SJCRH30 (cell line): ENCODE data around the gene NT5C2. TPM values are rescaled to one million over a fixed set of nuclear protein-coding genes. Genes with fewer than 3 reads are reported as not detected.
A peak's percentile ranks its signal among the peaks of the same experiment; 100 is the strongest.
"Not testable (repeated sequence)": the region's sequence is repeated elsewhere in the genome, so short reads cannot be mapped to it uniquely, and the experiment has no call there.

Experiments
- DNase-seq, 2 experiments: peaks; one replicate each; pipeline ENCODE4 v3.0.0-alpha.2; 2015 to 2020
- H3K27ac ChIP-seq: fragments of 250-450 bp; sonication (Bioruptor Pico); 2 replicates; pipeline ENCODE4 v1.5.1; 2020; ENCODE audit warnings: mild to moderate bottlenecking, moderate library complexity
- H3K27me3 ChIP-seq: fragments of 250-450 bp; sonication (Bioruptor Pico); 2 replicates; pipeline ENCODE4 v1.5.1; 2020; ENCODE audit warnings: mild to moderate bottlenecking, moderate library complexity
- H3K36me3 ChIP-seq: fragments of 250-450 bp; sonication (Bioruptor Pico); 2 replicates; pipeline ENCODE4 v1.5.1; 2020; ENCODE audit warnings: mild to moderate bottlenecking, moderate library complexity
- H3K4me1 ChIP-seq: fragments of 250-450 bp; sonication (Bioruptor Pico); 2 replicates; pipeline ENCODE4 v1.5.1; 2020; ENCODE audit warnings: mild to moderate bottlenecking, moderate library complexity
- H3K4me3 ChIP-seq: fragments of 250-450 bp; sonication (Bioruptor Pico); 2 replicates; pipeline ENCODE4 v1.5.1; 2020; ENCODE audit warnings: mild to moderate bottlenecking, moderate library complexity
- H3K9me3 ChIP-seq: fragments of 250-450 bp; sonication (Bioruptor Pico); replicated peaks from 2 replicates; pipeline ENCODE4 v1.5.1; 2020; ENCODE audit warnings: mild to moderate bottlenecking, moderate library complexity
- total RNA-seq: library from RNA; depleted of rRNA; stranded (reverse); fragments of >200 nt; shearing (Covaris generic); gene quantifications from 2 replicates; pipeline ENCODE4 v1.2.3, GENCODE V29; 2014

The NT5C2 gene
- total RNA-seq, 1 experiment from 2014 or later: 77.0 TPM

DNA sequence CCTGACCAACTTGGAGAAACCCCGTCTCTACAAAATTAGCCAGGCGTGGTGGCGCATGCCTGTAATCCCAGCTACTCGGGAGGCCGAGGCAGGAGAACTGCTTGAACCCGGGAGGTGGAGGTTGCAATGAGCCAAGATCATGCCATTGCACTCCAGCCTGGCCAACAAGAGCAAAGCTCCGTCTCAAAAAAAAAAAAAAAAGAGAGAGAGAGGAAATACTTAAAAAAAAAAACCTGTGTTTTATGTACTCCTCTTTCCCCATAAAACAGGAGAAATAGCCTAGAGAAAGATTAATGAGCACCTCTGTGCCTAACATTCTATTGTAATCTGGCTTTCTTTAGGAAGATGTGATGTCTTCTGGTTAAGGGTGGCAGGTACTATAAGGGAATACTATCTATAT, 1.9 kb downstream of the NT5C2 start:
- not testable (repeated sequence) for DNase-seq, H3K36me3 ChIP-seq, H3K27ac ChIP-seq, H3K4me3 ChIP-seq, H3K27me3 ChIP-seq, H3K9me3 ChIP-seq
- peaks cover 13% of the 10 kb centered on the region; the same call in 1 of the 2 replicates for H3K4me1 ChIP-seq

DNA sequence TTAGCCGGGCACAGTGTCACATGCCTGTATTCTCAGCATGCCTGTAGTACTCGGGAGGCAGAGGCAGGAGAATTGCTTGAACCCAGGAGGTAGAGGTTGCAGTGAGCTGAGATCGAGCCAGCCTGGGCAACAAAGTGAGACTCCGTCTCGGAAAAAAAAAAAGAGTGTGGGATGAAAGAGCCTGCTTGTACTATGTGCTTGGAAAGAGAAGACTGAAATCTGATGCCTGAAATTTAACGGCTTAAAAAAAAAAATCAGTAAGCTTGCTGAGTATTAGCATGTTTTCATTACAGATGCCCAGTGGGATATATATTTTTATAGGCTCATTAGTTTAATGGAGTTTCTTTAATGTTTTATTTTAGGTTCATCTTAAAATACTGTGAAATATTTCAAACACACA, 4.2 kb downstream of the NT5C2 start:
- DNase-seq: peak in 1 of 2 experiments; percentile 45
- Histone ChIP-seq H3K27me3 (no peaks in the 10 kb centered on the region), H3K4me1 (peaks cover 17% of the 10 kb centered on the region; the same call in 1 of the 2 replicates), H3K27ac (no peak overlapping the region), H3K9me3 (no peaks in the 10 kb centered on the region), H3K36me3 (peaks cover 4% of the 10 kb centered on the region; the same call in 1 of the 2 replicates), H3K4me3 (no peak overlapping the region)

DNA sequence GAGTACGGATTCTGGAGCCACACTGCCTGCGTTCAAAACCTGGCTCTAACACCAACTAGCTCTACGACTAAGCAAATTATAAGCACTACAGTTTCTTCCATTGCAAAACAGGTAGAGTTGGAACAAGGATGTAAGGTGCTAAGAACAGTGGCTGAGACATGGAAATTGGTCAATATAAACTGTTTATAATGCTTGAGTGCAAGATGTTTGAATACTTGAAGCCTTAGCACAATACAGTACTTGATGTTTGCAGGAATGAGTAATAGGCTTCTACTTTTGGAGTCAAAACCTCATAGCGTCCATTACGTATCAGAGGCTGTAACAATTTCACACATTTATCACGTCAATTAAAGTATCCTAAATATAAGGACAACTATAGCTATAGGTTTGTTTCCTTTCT, 6.9 kb downstream of the NT5C2 start:
- Histone ChIP-seq H3K9me3 (no peaks in the 10 kb centered on the region), H3K4me3 (no peak overlapping the region), H3K27me3 (no peaks in the 10 kb centered on the region), H3K4me1 (peaks cover 19% of the 10 kb centered on the region), H3K36me3 (peaks cover 4% of the 10 kb centered on the region; the same call in 1 of the 2 replicates), H3K27ac (no peak overlapping the region)
- DNase-seq: no peak

DNA sequence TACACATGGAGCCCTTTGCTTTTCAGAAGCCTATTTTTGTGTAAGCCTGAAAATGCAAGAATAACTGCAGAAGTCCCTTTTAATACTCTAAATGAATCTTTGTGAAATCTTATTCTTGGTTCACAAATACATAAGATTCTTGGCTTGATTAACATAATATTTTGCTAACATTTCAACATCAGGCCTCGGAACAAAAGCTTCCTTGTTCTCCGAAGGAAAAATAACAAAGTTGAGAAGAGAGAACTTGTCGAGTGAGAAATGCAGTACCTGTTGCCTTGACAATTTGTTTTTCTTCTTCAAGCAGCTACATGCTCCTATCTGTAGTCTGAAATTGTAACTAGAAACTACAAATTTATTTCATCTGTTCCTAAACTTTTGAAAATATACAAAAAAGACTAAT, 8.5 kb downstream of the NT5C2 start:
- H3K9me3 ChIP-seq: no peaks in the 10 kb centered on the region
- H3K36me3 ChIP-seq: peaks cover 16% of the 10 kb centered on the region
- no peaks in the 10 kb centered on the region for H3K27me3 ChIP-seq
- H3K4me3 ChIP-seq: no peak overlapping the region
- H3K27ac ChIP-seq: no peak overlapping the region
- DNase-seq: no peak
- H3K4me1 ChIP-seq: peaks cover 27% of the 10 kb centered on the region

DNA sequence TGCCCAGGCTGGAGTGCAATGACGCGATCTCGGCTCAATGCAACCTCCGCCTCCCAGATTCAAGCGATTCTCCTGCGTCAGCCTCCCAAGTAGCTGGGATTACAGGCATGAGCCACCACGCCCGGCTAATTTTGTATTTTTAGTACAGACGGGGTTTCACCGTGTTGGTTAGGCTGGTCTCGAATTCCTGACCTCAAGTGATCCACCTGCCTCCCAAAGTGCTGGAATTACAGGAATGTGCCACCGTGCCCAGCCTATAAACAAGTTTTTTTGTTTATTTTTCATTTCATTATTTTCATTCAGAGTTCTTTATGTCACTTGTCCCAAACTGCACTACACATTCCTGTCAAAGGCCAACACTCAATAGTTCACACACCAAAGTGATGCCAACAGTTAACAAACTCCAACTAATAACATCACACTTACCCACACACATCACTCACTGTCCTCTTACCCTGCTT, 9.1 kb downstream of the NT5C2 start:
- DNase-seq, H3K4me3 ChIP-seq, H3K9me3 ChIP-seq, H3K27ac ChIP-seq, H3K27me3 ChIP-seq: not testable (repeated sequence)
- H3K36me3 ChIP-seq: peaks cover 19% of the 10 kb centered on the region
- peaks cover 25% of the 10 kb centered on the region for H3K4me1 ChIP-seq

DNA sequence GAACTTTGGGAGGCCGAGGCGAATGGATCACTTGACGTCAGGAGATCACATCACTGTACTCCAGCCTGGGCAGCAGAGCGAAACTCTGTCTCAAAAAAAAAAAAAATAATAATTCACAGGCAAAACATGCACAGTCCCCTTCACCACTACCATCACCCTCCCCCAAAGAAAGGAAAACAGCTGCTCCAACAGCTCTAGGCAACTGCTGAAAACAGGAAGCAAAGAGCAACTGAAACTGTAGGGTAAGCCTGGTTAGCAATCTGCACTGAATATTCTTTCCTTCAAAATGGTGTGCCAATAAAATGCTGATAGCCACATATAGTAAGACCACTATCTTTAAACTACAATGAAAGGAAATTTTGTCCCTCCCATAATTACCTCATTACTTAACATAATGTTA, 11.8 kb downstream of the NT5C2 start:
- H3K4me1 ChIP-seq: peaks cover 19% of the 10 kb centered on the region
- H3K4me3 ChIP-seq: no peak overlapping the region
- peaks cover 30% of the 10 kb centered on the region for H3K36me3 ChIP-seq
- H3K27me3 ChIP-seq: no peaks in the 10 kb centered on the region
- H3K9me3 ChIP-seq: no peaks in the 10 kb centered on the region
- H3K27ac ChIP-seq: peak overlapping the region; percentile 46
- peak; percentile 71 to 86 for DNase-seq

DNA sequence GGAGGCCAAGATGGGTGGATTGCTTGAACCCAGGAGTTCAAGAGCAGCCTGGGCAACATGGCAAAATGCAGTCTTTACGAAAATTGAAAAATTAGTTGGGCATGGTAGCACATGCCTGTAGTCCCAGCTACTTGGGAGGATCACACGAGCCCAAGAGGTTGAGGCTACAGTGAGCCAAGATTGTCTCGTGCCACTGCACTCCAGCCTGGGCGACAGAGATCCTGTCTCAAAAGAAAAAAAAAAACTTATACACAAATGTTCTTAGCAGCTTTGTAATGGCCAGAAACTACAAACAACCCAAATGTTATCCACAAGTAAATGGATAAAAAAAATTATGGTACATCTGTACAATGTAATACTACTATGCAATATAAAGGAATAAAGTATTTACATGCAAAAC, 12.6 kb downstream of the NT5C2 start:
- DNase-seq: no peak
- H3K27ac ChIP-seq: no peak overlapping the region

DNA sequence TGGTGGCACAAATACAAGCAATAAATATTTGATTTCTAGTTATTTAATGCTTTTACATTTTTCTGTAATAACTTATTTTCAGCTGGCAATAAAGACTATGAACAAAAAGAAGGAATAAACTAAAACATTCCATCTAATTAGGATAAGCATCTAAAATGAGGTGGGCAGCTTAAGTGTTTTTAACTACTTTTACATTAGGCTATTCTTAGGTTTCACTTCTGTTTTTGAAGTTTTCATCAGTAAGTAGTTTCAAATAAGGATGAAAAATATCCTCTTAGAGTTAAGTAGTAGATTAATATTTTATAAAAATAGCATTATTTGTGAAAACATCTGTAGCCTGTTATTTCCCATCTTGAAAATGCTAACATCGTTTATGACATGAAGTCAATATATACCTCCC, 15.9 kb downstream of the NT5C2 start:
- no peak overlapping the region for H3K27ac ChIP-seq
- no peak overlapping the region for H3K4me3 ChIP-seq
- no peaks in the 10 kb centered on the region for H3K27me3 ChIP-seq
- no peaks in the 10 kb centered on the region for H3K9me3 ChIP-seq
- DNase-seq: no peak
- peaks cover 15% of the 10 kb centered on the region for H3K4me1 ChIP-seq
- H3K36me3 ChIP-seq: peaks cover 50% of the 10 kb centered on the region

More for the DNA sequence above, 12.6 kb downstream of the NT5C2 start:
- peaks cover 28% of the 10 kb centered on the region for H3K36me3 ChIP-seq
- H3K4me1 ChIP-seq: peaks cover 19% of the 10 kb centered on the region
- H3K9me3 ChIP-seq: no peaks in the 10 kb centered on the region
- H3K4me3 ChIP-seq: no peak overlapping the region
- H3K27me3 ChIP-seq: no peaks in the 10 kb centered on the region

DNA sequence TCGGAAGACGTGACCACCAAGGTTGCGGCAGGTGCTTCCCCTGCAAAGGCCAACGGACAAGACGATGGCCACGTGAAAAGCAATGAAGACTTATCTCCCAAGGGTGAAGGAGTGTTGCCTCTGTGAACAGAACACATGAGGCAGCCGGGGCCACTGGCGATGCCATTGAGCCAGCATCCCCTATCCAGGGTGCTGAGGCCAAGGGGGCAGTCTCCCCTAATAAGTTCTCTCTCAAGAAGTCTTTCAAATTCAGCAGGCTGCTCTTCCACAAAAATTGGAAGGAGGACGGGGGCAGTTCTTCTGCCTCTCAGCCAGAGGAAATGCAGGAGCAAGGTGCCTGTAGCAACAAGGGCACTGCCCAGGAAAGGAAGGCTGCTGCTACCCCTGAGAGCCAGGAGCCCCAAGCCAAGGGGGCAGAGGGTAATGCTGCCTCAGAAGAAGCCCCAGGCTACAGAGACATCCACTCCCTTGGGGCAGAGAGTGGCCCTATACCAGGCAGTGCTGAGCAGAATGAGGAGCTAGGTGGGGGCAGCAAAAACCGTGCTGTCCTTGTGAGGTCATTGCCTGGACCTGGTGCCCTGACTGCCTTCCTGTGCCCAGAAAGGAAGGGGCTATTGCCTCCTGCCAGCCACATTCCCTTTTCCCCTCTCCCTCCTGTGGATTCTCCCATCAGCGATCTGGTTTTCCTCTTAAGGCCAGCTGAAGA, 17.3 kb downstream of the NT5C2 start:
- Histone ChIP-seq H3K36me3 (peaks cover 61% of the 10 kb centered on the region), H3K27me3 (no peaks in the 10 kb centered on the region), H3K4me3 (no peak overlapping the region), H3K9me3 (no peaks in the 10 kb centered on the region), H3K4me1 (peaks cover 4% of the 10 kb centered on the region), H3K27ac (no peak overlapping the region)
- DNase-seq: no peak

DNA sequence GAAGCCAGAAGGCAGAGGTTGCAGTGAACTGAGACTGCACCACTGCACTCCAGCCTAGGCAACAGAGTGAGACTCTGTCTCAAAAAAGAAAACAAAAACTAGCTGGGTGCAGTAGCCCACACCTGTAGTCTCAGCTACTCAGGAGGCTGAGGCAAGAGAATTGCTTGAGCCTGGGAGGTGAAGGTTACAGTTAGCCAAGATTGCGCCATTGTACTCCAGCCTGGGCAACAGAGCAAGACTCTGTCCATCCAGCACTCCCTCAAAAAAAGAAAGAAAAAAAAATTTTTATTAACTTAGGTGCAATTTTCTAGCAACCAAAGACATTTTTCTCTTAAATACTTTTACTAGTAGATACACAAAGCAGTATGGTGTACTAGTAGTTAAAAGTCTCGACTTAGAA, 18.7 kb downstream of the NT5C2 start:
- not testable (repeated sequence) for H3K27me3 ChIP-seq, H3K27ac ChIP-seq, H3K4me3 ChIP-seq, H3K9me3 ChIP-seq, DNase-seq, H3K4me1 ChIP-seq
- peaks cover 55% of the 10 kb centered on the region for H3K36me3 ChIP-seq

DNA sequence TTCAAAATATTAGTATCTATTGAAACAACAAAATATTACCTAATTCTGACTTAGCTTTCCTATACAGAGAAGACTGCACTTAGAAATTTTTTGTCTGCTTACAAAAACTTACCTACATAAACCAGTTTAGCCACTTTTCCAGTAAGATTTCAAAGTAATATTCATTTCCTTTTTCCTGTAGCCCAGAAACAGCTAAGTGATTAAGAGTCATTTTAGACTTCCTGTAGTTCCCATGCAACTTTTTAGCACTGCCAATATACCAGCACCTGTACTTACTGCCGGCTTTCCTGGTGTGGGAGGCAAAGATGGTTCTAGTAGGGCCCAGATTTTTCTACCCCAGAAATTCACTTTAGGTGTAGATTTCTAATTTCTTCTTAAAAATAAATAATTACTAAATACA, 21.8 kb downstream of the NT5C2 start:
- Histone ChIP-seq H3K4me3 (no peak overlapping the region), H3K27me3 (no peaks in the 10 kb centered on the region), H3K4me1 (no peaks in the 10 kb centered on the region), H3K9me3 (no peaks in the 10 kb centered on the region), H3K27ac (no peak overlapping the region), H3K36me3 (peaks cover 44% of the 10 kb centered on the region)
- no peak for DNase-seq

DNA sequence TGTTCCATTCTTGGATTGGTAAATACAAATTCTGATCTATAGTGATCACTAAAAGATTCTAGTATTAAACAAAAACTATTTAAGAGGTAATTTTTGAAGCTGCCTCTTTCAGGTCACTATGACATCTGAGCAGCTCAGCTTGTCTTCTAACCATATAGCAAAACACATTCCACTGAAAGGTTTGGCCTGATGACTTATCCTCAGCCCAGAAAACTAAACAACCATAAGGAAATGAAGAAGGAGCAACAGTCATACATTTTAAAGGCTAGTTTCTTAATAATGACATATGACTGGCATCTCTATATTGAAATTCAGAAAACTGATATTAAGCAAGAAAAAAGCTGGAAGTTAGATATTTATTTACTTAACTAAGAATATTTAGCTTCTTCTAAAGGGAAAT, 24.6 kb downstream of the NT5C2 start:
- no peaks in the 10 kb centered on the region for H3K27me3 ChIP-seq
- no peaks in the 10 kb centered on the region for H3K9me3 ChIP-seq
- no peaks in the 10 kb centered on the region for H3K4me1 ChIP-seq
- no peak for DNase-seq
- peaks cover 44% of the 10 kb centered on the region for H3K36me3 ChIP-seq
- no peak overlapping the region for H3K4me3 ChIP-seq
- no peak overlapping the region for H3K27ac ChIP-seq

DNA sequence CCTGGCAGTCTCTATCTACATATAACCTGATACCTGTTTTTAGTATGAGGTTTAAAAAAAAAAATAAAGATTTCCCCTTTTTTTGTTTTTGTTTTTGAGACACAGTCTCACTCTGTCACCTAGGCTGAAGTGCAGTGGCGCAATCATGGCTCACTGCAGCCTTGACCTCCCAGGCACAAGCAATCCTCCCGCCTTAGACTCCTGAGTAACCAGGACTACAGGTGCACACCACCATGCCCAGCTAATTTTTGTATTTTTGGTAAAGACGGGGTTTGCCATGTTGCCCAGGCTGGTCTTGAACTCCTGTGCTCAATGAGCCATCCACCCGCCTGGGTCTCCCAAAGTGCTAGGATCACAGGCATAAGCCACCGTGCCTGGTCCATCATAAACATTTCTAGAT, 25.5 kb downstream of the NT5C2 start:
- H3K9me3 ChIP-seq, H3K4me3 ChIP-seq, H3K4me1 ChIP-seq, H3K27me3 ChIP-seq, DNase-seq, H3K27ac ChIP-seq: not testable (repeated sequence)
- peaks cover 37% of the 10 kb centered on the region for H3K36me3 ChIP-seq

DNA sequence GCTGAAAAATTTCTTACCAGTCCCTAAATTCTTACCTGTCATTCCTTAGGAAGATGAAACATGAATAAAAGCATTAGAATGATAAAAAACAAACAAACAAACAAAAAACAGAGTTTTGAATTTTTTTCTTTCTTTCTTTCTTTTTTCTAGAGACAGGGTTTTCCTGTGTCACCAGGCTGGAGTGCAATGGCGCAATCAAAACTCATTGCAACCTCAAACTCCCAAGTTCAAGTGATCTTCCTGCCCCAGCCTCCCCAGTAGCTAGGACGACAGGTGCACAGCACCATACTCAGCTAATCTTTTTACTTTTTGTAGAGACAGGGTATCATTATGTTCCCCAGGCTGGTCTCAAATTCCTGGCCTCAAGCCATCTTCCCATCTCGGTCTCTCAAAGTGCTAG, 26.5 kb downstream of the NT5C2 start:
- Histone ChIP-seq H3K27ac (no peak overlapping the region), H3K4me3 (no peak overlapping the region), H3K36me3 (peaks cover 29% of the 10 kb centered on the region), H3K4me1 (no peaks in the 10 kb centered on the region), H3K27me3 (no peaks in the 10 kb centered on the region), H3K9me3 (no peaks in the 10 kb centered on the region; the same call in 1 of the 2 replicates)
- peak in 1 of 2 experiments; percentile 23 for DNase-seq

DNA sequence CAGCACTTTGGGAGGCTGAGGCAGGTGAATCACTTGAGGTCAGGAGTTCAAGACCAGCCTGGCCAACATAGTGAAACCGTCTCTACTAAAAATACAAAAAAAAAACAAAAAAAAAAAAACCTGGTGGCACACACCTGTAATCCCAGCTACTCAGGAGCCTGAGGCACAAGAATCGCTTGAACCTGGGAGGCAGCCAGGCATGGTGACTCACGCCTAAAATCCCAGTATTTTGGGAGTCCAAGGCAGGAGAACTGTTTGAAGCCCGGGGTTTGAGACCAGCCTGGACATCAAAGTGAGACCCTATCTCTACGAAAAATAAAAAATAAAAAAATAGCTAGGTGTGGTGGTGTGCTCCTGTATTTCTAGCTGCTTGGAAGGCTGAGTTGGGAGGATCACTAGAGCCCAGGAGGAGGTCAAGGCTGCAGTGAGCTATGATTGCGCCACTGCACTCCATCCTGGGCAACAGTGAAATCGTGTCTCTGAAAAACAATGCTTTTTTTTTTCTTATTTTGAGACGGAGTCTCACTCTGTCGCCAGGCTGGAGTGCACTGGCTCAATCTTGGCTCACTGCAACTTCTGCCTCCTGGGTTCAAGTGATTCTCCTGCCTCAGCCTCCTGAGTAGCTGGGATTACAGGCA, 29.2 kb downstream of the NT5C2 start:
- not testable (repeated sequence) for DNase-seq, H3K4me3 ChIP-seq, H3K27me3 ChIP-seq, H3K4me1 ChIP-seq, H3K27ac ChIP-seq, H3K9me3 ChIP-seq
- peaks cover 14% of the 10 kb centered on the region for H3K36me3 ChIP-seq

DNA sequence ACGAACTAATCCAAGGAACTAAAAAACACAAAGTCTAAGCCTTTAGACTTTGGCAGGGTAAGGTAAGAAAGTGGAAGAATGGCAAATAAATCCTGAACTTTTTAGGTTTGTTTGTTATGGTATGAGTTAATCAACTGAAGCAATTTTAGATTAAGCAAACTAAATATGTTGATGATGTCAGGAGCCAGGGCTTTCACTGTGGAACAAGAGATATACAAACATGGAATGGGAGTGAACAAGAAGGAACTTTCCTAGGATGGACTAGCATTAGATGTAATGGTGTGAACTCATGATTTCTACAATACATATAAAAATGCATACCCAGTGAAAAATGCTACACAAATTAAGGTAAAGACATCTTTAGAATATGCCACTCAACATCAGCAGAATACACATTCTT, 35.8 kb downstream of the NT5C2 start:
- no peak for DNase-seq
- Histone ChIP-seq H3K4me1 (peaks cover 22% of the 10 kb centered on the region), H3K4me3 (no peak overlapping the region), H3K9me3 (no peaks in the 10 kb centered on the region), H3K27ac (no peak overlapping the region), H3K36me3 (peaks cover 5% of the 10 kb centered on the region), H3K27me3 (no peaks in the 10 kb centered on the region)
